GM12872 (cell line): ENCODE results near the gene RUNDC3A.

ENCODE experiments used
- CTCF ChIP-seq: IDR thresholded peaks from 3 replicates; pipeline ENCODE4 v1.5.1; 2011; ENCODE audit warnings: low read depth, mild to moderate bottlenecking, low read length, moderate library complexity; ENCODE audit not compliant: insufficient read depth

RUNDC3A gene

GRCh38 chr17:44323359-44324091 is 15.1 kb downstream of the RUNDC3A start:
- no peak for TF ChIP-seq CTCF

- no peak for TF ChIP-seq CTCF
These were observed 15.7 kb downstream of the RUNDC3A start for GRCh38 chr17:44324092-44324570.

GRCh38 chr17:44324571-44325275 is 16.3 kb downstream of the RUNDC3A start, which contains the start of gene SLC25A39:
Gene SLC25A39, minus strand, starts transcription at chr17:44324823. Its CDS starts 1,261 bp downstream, at chr17:44323562.
- no peak for TF ChIP-seq CTCF

GRCh38 chr17:44326861-44327444 is 18.6 kb downstream of the RUNDC3A start:
- TF ChIP-seq CTCF: no peak

GRCh38 chr17:44327715-44328449 is 19.5 kb downstream of the RUNDC3A start:
- TF ChIP-seq CTCF: no peak

- TF ChIP-seq CTCF: peak; percentile 82
These were observed 22.9 kb downstream of the RUNDC3A start for GRCh38 chr17:44331249-44331760.

- TF ChIP-seq CTCF: no peak
These were observed 25.0 kb downstream of the RUNDC3A start for GRCh38 chr17:44333371-44333770.
